COR-L47 (cell line): Measurements from ENCODE around the gene LDHAL6B.

ENCODE experiments used
- DNase-seq: peaks from one replicate; lab custom pipeline; 2025; lab: John Stamatoyannopoulos, UW

The LDHAL6B gene

DNA sequence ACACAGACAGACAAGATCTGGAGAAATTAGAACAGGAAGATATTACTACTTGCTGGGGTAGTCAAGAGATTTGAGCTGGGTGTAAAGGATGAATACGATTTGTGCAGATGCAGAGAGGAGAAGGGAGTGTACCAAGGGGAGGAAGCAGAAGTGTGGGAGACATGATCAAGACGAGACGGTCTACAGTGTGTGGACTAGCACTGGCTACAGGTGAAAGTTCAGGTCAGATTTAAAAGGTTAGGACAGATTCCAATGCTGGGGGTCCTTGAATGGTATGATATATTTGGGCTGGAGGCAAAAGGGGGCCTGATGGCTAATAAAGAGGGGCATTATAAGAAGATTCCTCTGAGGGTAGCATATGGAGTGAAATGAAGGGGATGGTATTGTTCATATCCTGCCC lies 12.1 kb downstream of the LDHAL6B start:
- DNase-seq: no peak

GRCh38 chr15:59221511-59222505 lies 15.2 kb downstream of the LDHAL6B start:
- DNase-seq: no peak

DNA sequence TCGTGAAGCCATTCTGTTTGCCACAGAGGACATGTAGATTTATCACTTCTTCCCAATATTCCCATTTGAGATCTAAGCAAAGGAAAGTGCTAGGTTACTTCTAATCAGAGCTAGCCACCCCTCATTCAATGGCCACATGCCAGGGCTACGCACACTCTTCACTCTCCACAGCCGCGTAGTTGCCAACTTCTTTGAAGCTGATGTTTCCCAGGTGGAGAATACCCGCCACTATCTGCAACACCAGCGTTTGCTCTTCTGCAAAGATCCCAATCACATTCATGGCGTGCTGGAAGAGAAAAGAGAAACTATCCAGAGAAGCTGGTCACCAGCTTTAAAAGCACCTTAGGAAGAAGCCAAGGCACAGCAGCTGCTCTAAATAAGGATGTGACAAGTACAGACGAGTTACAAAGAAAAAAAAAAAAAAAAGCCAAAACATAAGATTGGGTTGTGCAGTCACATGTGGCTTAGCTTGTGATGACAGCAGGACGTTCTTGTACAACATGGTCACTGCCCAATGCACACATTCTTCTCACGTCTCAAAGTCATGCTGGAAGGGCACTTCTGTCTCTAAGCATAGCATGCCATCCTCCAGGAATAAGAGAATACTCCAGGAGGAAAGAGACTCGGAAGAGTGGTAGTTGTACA lies 16.4 kb downstream of the LDHAL6B start:
- no peak for DNase-seq

DNA sequence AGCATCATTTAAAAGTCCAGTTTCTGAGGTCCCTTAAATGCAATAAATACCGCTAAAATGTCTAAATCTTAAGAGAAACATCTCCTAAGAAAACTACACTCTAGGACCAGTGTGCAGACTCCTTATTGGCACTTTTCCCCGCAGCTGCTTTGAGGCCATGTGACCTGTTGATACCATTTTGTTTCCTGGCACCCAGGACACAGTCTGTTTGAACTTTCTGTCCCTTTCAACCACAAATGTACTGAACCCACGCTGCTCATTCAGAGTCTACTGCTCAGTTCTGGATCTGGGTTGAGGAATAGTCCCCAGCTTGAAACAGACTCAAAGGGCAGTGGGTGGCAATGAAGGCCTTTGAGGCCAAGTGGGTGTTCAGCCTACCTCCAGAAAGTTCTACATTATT lies 17.1 kb downstream of the LDHAL6B start:
- DNase-seq: no peak

- DNase-seq: no peak
These were observed 17.8 kb downstream of the LDHAL6B start for GRCh38 chr15:59224474-59224873.

DNA sequence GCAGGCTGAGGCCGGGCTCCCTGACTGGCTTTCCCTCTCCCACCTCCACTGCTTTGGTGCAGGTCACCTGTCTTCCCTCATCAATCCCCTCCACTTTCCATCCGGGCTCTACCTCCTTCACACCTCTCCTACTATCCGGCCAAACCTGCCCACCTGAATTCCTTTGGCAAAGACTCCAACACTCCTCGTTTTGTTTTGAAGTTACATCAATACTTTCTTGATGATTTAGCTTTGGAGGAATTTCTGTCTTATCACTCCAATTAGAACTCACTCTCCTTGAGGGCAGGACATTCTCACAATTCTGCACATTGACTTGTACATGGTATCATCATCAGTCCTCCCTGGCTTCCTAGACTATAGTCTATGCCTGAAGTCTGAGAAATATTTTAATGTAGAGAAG lies 20.4 kb downstream of the LDHAL6B start:
- no peak for DNase-seq

- no peak for DNase-seq
These were observed 22.4 kb downstream of the LDHAL6B start for GRCh38 chr15:59229015-59229414.

DNA sequence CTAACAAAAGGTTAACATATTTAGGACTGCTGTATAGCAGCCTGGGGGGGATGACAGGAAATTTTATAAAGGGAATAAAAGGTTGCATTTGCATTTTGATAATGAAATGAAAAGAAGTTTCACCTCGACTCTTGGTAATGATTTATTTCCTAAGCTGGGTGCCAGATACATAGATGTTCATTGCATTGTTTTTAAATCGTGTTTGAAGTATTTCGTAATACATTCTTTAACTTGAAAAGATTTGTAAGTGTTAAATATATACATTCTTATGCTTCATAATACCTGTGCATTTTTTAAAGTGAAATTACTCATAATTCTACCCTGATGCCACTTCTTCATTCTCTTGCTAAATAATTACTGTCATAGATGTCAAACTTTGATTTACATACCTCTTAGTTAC lies 22.8 kb downstream of the LDHAL6B start:
- DNase-seq: no peak

- no peak for DNase-seq
These were observed 23.9 kb downstream of the LDHAL6B start for GRCh38 chr15:59230531-59231055.

DNA sequence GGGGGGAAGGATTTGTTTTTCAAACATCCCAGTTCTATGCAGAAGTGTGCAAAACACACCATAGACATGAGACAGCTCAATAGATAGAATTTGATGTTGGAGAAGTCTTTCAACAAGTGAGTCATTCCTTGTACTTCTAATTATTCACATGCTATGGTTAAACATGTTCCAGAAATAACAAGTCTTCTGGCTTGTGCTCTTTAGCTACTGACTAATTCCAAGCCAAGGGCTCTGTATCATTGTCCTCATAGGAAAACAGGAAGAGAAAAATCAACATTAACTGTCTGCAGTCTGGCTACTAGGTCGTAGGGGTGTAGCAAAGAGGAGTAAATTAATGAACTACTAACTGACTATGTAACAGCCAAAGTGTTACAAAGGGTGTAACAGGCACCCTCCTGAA lies 25.8 kb downstream of the LDHAL6B start:
- no peak for DNase-seq

DNA sequence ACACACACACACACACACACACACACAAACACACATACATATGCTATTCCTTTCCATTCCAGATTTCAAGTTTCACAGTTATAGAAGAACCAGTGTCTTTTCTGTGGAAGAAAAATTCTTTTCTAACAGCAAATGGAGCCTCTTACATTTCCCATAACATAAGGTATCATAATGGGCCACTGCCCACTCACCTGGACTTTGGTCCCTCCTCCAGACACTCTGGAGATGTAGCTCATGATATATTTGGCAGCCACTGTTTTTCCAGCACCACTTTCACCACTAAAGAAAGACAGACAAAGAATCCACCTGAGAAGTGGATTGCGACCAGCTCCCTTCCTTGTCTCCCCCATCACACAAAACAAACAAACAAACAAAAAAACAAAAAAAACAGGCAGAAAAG lies 29.8 kb downstream of the LDHAL6B start:
- DNase-seq: no peak

DNA sequence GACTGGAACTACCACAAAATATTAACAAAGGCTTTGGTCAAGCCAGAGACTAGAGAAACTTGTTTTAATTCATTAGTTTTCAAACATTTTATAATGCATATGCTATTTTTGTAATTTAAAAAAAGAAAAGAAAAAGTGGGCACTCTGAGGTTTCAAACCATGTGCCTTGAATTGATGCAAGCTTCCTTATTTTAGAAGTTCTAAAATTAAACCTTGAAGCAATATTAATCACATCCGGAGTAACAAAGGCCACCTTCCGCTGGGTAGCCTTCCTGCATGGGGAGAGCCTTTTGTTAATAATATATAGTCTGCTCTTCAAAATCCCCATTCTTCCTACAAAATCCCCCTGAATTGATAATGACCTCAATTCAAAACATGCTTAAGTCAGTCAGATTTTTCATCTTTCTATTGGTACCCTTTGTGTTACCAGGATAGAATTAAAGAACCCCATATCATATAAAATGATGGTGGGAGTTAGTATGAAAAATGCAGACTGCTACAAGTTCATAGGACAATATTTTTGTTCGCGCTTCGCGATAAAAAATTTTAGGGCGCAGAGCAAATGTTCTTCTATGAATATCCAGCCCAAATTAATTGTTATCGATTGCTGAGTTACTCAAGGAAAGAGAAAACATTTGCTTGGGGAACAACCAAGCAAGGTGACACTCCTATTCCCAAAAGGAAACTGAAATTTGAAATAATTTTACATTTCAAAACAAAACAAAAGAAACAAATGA lies 30.6 kb downstream of the LDHAL6B start:
- no peak for DNase-seq

DNA sequence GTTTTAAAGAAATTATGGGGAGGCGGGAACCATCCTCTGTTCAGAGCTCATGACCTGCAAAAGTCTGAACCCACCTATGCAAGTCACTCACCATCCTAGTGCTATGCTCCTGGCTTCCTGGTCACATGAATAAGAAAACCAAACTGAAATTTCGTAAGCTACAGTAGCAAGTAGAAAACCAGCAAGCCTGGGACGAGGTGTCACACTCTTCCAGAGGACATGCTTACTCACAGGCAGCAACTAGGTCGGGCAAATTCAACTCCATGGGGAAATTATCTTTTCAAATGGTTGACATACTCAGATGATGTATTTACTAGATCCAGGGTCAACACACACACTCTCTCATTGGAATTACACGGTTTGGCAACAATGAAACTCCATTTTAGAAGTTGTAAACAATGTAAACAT lies 31.3 kb downstream of the LDHAL6B start:
- DNase-seq: no peak

DNA sequence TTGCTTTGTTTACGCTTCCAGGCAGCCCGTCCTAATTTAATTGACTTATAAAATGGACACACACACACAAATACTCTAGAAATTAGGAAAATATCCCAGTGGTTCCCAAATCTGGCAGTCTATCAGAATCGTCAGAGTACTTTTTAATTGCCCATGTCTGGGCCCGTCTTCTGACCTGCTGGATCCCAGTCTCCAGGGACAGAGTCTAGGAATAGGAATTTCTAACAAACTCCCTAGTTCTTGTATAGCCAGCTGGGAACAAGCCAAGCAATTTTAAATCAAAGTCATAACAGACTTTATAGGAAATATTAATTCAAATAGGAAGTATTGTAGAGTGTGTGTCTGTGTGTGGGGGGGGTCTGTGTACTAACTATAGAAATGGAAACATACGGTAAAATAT lies 33.4 kb downstream of the LDHAL6B start:
- DNase-seq: no peak

DNA sequence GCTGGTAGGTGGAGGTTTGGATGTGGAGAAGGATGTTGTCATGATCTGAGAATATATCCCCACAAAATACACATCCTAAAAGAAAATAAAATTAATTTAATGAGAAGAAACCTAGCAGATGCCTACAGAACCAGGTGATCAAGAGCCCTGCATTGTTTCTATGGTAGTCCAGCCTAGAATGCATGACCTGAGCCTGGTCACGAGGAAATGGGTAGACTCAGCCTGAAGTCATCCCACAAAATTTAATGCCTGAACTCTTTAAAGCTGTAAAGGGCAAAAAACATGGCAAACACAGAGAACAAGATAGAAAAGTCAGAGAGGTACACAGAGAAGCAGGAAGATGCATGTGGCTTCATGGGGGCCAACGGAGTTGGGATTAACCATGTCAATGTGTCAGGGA lies 36.0 kb downstream of the LDHAL6B start:
- DNase-seq: no peak

- DNase-seq: no peak
These were observed 37.0 kb downstream of the LDHAL6B start for GRCh38 chr15:59243622-59244021.

DNA sequence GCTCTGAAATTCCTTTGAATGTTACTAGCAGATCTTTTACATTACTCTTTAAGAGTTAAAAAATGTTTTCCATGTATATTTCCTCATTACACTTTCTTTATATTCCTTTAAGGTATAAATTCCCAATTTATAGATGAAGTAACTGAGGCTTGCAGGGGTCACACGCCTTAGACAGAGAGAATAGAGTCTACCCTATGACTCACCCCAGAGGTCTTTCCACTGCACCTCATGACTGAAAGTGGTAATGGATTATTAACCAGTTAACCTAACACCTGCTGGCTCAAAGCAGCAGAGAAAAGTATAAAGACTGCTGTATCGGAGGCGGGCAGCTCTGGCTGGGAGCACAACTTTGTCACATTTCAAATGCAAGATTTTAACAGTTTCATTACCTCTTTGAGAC lies 37.7 kb downstream of the LDHAL6B start:
- DNase-seq: no peak

- no peak for DNase-seq
These were observed 38.9 kb downstream of the LDHAL6B start for GRCh38 chr15:59245559-59245958.

- DNase-seq: peak; percentile 56
These were observed 40.7 kb downstream of the LDHAL6B start for GRCh38 chr15:59247364-59247763.

GRCh38 chr15:59249816-59250215 lies 43.2 kb downstream of the LDHAL6B start:
- DNase-seq: no peak

- no peak for DNase-seq
These were observed 43.6 kb downstream of the LDHAL6B start for GRCh38 chr15:59250249-59250648.
